ENCODE measurements around the gene CACYBP. TPM values are rescaled to one million over a fixed set of nuclear protein-coding genes. Genes with fewer than 3 reads are reported as not detected.

Gene CACYBP
- total RNA-seq, 2 donors from 2014 or later = 345 to 354 TPM

GRCh38 chr1:174967845-174968705 is 31.7 kb upstream of the CACYBP start:
- no peaks in the 10 kb centered on the region for H3K9me3 Mint-ChIP-seq

GRCh38 chr1:174968750-174969244 is 30.9 kb upstream of the CACYBP start:
- Mint-ChIP-seq H3K9me3 (no peaks in the 10 kb centered on the region), H3K27ac (peak overlapping the region; percentile 80 to 97), H3K36me3 (no peaks in the 10 kb centered on the region)
- DNase-seq (ENCODE audit: low spot score in 2 of 2) (peak in 1 of 2 donors; percentile 33), ATAC-seq (peak; percentile 73 to 77)

More at GRCh38 chr1:174967845-174968705, 31.7 kb upstream of the CACYBP start:
- Mint-ChIP-seq H3K27ac (peak overlapping the region; percentile 80 to 97), H3K36me3 (no peaks in the 10 kb centered on the region)
- ATAC-seq (no peak), DNase-seq (ENCODE audit: low spot score in 2 of 2) (no peak)

- Mint-ChIP-seq H3K36me3 (peaks cover 0 to 7% of the 10 kb centered on the region in 2 donors), H3K9me3 (no peaks in the 10 kb centered on the region), H3K27ac (peak overlapping the region in 1 of 2 donors; percentile 80)
- DNase-seq (ENCODE audit: low spot score in 2 of 2) = no peak
- peak; percentile 29 to 35 for ATAC-seq
Measured at GRCh38 chr1:174969977-174970376, 29.8 kb upstream of the CACYBP start.

- ATAC-seq (no peak), DNase-seq (ENCODE audit: low spot score in 2 of 2) (no peak)
- Mint-ChIP-seq H3K36me3 (peaks cover 12 to 17% of the 10 kb centered on the region in 2 donors), H3K9me3 (no peaks in the 10 kb centered on the region), H3K27ac (peak overlapping the region in 1 of 2 donors; percentile 40)
Measured at GRCh38 chr1:174971466-174971865, 28.3 kb upstream of the CACYBP start.

- no peak for DNase-seq (ENCODE audit: low spot score in 2 of 2)
- Mint-ChIP-seq H3K9me3 (no peaks in the 10 kb centered on the region), H3K27ac (peak overlapping the region in 1 of 2 donors; percentile 40), H3K36me3 (peaks cover 12 to 20% of the 10 kb centered on the region in 2 donors)
- ATAC-seq = no peak
Measured at GRCh38 chr1:174971902-174972301, 27.8 kb upstream of the CACYBP start.

GRCh38 chr1:174974711-174975119 is 25.0 kb upstream of the CACYBP start:
- H3K27ac Mint-ChIP-seq = peak overlapping the region in 1 of 2 donors; percentile 31
- DNase-seq (ENCODE audit: low spot score in 2 of 2) (no peak), ATAC-seq (no peak)
- H3K36me3 Mint-ChIP-seq = peaks cover 12 to 21% of the 10 kb centered on the region in 2 donors
- H3K9me3 Mint-ChIP-seq = no peaks in the 10 kb centered on the region

DNA sequence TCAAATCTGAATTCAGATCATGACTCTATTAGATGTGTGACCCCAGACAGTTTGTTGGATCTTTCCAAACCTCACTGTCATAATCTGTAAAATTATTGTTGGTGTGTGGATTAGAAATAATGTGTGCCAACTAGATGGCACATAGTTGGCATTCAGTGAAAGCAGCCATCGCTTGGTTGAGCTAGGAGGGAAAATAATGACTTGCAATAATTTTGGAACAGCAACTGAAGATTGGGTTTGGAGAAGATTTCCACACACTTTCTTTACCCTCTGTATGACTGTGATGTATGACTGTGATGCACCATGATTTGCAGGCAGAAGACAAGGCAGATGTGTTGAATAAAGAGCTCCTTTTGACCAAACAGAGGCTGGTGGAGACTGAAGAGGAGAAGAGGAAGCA is 24.0 kb upstream of the CACYBP start:
- H3K36me3 Mint-ChIP-seq = peaks cover 12 to 28% of the 10 kb centered on the region in 2 donors
- H3K9me3 Mint-ChIP-seq = peaks cover 0 to 4% of the 10 kb centered on the region in 2 donors
- no peak for ATAC-seq
- H3K27ac Mint-ChIP-seq = peak overlapping the region in 1 of 2 donors; percentile 31
- DNase-seq (ENCODE audit: low spot score in 2 of 2) = no peak

DNA sequence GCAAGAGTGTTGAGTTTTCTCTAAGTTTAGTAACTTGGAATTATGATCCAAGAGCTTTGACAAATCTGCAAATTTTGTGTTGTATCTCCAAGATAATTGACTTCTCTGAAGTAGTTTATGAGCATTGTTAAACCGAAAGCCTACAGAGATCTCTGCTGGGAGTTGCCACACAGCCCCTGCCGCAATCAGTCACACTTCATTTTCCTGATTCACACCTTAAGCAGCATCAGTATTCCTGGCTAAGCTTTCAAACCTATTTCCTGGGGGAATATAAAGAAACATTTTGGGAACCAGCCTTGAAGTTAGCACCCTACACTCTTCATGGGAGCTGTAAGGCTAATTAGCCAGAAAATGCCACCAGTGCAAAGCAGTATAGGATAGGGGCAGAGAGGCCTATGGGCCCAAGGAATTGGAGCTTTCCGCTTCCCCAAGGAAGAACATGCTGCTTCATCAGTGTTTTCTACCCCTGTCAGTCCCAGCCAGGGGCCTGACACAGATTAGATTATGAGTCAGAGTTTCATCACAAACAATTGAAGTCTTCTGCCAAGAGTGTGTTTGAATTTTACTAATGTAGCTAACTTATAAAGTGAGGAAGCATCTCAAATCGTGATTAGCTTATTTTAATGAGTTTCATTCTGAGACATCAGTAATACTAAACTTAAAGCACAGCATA is 23.2 kb upstream of the CACYBP start:
- H3K36me3 Mint-ChIP-seq = peaks cover 12 to 28% of the 10 kb centered on the region in 2 donors
- DNase-seq (ENCODE audit: low spot score in 2 of 2) = no peak
- H3K9me3 Mint-ChIP-seq = peaks cover 0 to 4% of the 10 kb centered on the region in 2 donors
- peak; percentile 73 to 94 for ATAC-seq
- H3K27ac Mint-ChIP-seq = no peak overlapping the region

DNA sequence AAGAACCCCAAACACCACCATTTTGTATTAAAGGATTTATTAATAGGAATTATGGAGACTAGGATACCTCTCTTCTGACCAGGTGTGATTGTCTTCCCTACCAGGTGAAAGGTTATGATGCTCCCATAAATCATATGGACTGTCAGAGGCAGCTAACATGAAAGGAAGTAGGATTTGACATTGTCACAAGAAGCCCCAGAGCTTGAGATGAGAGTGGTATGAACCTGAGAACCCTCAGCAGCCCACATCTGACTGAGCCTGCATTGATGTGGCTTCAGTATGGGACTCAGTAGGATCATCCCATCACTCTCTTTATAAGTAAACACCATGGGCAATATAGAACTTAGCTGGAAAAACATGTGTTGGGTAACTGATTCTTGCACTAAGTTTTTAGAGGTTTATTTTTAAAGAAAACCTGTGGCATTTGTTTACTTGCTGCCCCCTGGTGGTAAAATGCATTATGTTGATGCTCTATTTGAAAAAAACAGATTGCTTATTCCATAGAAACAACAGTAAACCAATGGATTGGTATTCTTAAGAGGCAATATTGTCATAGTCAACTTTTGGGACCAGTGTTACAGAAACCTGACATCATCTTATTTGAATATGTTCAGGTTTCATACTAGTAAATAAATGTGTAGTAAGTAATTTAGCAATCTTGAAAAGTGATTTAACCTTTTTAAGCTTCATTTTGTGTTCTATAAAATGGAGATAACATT is 16.6 kb upstream of the CACYBP start:
- DNase-seq (ENCODE audit: low spot score in 2 of 2) (peak in 1 of 2 donors; percentile 52), ATAC-seq (peak; percentile 74 to 97)

DNA sequence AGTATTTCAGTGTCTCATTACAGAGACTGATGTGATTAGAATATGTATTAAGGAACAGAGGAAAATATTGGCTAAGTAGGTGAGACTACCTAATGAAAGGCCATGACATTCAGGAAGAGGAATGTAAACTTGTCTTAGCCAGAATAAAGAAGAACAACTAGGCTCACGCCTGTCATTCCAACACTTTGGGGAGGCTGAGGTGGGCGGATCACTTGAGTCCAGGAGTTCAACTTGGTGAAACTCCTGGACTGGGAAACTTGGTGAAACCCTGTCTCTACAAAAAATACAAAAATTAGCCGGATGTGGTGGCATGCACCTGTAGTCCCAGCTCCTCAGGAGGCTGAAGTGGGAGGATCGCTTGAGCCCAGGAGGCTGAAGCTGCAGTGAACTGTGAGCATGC is 14.8 kb upstream of the CACYBP start:
- peaks cover 0 to 4% of the 10 kb centered on the region in 2 donors for H3K9me3 Mint-ChIP-seq
- DNase-seq (ENCODE audit: low spot score in 2 of 2) (no peak), ATAC-seq (no peak)
- peaks cover 13 to 14% of the 10 kb centered on the region in 2 donors for H3K36me3 Mint-ChIP-seq
- H3K27ac Mint-ChIP-seq = no peak overlapping the region

More for the DNA sequence above, 16.6 kb upstream of the CACYBP start:
- peaks cover 0 to 4% of the 10 kb centered on the region in 2 donors for H3K9me3 Mint-ChIP-seq
- no peak overlapping the region for H3K27ac Mint-ChIP-seq
- peaks cover 13 to 14% of the 10 kb centered on the region in 2 donors for H3K36me3 Mint-ChIP-seq

- H3K9me3 Mint-ChIP-seq = no peaks in the 10 kb centered on the region
- DNase-seq (ENCODE audit: low spot score in 2 of 2) (no peak), ATAC-seq (no peak)
- no peaks in the 10 kb centered on the region for H3K36me3 Mint-ChIP-seq
- H3K27ac Mint-ChIP-seq = no peak overlapping the region
Measured at GRCh38 chr1:174988539-174988938, 11.2 kb upstream of the CACYBP start.

DNA sequence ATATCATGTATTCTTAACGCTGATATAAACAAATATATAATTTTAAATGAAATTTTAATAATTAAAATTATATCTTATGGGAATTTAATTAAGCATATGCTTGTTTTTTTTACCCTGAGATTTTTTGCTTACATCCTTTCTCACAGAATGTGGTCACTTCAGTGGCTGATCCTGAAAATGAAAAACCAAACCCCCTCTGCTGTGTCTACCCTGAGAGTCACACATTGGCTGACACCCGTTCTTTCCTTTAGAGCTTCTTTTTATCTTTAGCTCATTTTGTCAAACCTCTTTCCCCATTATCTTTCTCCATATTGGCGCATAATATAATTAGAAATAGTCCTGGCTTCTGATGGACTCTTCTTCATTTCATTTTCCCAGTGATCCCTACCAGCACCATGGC is 10.8 kb upstream of the CACYBP start:
- H3K36me3 Mint-ChIP-seq = no peaks in the 10 kb centered on the region
- DNase-seq (ENCODE audit: low spot score in 2 of 2) (no peak), ATAC-seq (no peak)
- H3K9me3 Mint-ChIP-seq = no peaks in the 10 kb centered on the region
- H3K27ac Mint-ChIP-seq = peak overlapping the region in 1 of 2 donors; percentile 92

- peak overlapping the region in 1 of 2 donors; percentile 92 for H3K27ac Mint-ChIP-seq
- DNase-seq (ENCODE audit: low spot score in 2 of 2) (no peak), ATAC-seq (no peak)
- no peaks in the 10 kb centered on the region for H3K36me3 Mint-ChIP-seq
- no peaks in the 10 kb centered on the region for H3K9me3 Mint-ChIP-seq
Measured at GRCh38 chr1:174989536-174990220, 10.1 kb upstream of the CACYBP start.

DNA sequence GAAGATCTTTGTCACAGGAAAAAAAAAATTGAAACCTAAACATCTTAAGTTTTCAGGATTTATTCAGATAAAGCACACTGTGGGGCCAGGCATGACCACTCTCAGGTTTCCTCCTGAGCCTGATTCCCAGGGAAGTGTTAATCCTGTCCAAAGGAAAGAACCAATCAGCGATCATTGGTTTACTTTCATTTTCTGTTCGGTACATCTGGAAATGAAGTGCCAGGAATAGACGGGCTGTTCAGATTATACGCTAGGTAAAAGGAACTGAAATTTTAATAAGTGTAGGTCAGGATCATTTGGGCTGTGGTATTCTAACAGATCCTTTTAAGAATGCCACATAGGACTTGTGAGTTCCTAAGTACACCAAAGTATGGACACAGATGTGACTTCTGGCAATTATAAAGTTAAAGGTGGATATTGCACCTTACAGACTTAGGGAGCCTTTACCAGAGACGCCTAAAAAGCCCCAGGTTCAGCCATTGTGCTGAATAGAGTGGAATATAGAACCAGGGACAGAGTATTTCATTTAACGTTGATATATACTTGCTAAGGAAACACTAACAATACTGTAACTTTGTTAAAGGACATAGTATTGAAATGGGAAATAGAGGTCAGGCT is 9.3 kb upstream of the CACYBP start:
- ATAC-seq = peak; percentile 47 to 87
- no peaks in the 10 kb centered on the region for H3K9me3 Mint-ChIP-seq
- H3K27ac Mint-ChIP-seq = peak overlapping the region; percentile 84 to 92
- no peak for DNase-seq (ENCODE audit: low spot score in 2 of 2)
- H3K36me3 Mint-ChIP-seq = no peaks in the 10 kb centered on the region

- no peak overlapping the region for H3K27ac Mint-ChIP-seq
- no peaks in the 10 kb centered on the region for H3K36me3 Mint-ChIP-seq
- no peaks in the 10 kb centered on the region for H3K9me3 Mint-ChIP-seq
- ATAC-seq = no peak
- no peak for DNase-seq (ENCODE audit: low spot score in 2 of 2)
Measured at GRCh38 chr1:174991473-174991872, 8.3 kb upstream of the CACYBP start.

GRCh38 chr1:174995121-174995520 is 4.6 kb upstream of the CACYBP start:
- DNase-seq (ENCODE audit: low spot score in 2 of 2) = no peak
- Mint-ChIP-seq H3K27ac (no peak overlapping the region), H3K9me3 (no peaks in the 10 kb centered on the region), H3K36me3 (no peaks in the 10 kb centered on the region)
- no peak for ATAC-seq
